ENCODE results near the gene C19orf25. TPM values are rescaled to one million over a fixed set of nuclear protein-coding genes. Genes with fewer than 3 reads are reported as not detected.

The C19orf25 gene
- polyA plus RNA-seq, 1 experiment, result 14.5 TPM

GRCh38 chr19:1470055-1470304, 9.0 kb downstream of the C19orf25 start:
- POLR2A ChIA-PET, result no interaction called here
- no peak for DNase-seq (ENCODE audit: low read depth, low spot score)
- H3K27ac ChIP-seq (ENCODE audit: low read depth, low read length), result no peak overlapping the region
- H3K27me3 ChIP-seq (ENCODE audit: control insufficient read depth, insufficient read depth, low read length), result peaks cover 57% of the 10 kb centered on the region
- no peak overlapping the region for H3K4me3 ChIP-seq (ENCODE audit: low read depth, low read length)
- H3K9me3 ChIP-seq (ENCODE audit: control insufficient read depth, insufficient read depth, low read length), result no peaks in the 10 kb centered on the region; the same call in 1 of the 2 replicates
- CTCF ChIA-PET, result no interaction called here
- TF ChIP-seq, protein P1, sequence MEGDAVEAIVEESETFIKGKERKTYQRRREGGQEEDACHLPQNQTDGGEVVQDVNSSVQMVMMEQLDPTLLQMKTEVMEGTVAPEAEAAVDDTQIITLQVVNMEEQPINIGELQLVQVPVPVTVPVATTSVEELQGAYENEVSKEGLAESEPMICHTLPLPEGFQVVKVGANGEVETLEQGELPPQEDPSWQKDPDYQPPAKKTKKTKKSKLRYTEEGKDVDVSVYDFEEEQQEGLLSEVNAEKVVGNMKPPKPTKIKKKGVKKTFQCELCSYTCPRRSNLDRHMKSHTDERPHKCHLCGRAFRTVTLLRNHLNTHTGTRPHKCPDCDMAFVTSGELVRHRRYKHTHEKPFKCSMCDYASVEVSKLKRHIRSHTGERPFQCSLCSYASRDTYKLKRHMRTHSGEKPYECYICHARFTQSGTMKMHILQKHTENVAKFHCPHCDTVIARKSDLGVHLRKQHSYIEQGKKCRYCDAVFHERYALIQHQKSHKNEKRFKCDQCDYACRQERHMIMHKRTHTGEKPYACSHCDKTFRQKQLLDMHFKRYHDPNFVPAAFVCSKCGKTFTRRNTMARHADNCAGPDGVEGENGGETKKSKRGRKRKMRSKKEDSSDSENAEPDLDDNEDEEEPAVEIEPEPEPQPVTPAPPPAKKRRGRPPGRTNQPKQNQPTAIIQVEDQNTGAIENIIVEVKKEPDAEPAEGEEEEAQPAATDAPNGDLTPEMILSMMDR (IDR thresholded peaks at IDR 0.05; ENCODE audit: low read depth, low read length), result no peak

- TF ChIP-seq, protein P1 (IDR thresholded peaks at IDR 0.05; ENCODE audit: low read depth, low read length), result no peak
- CTCF ChIA-PET, result no interaction called here
- Histone ChIP-seq H3K4me3 (ENCODE audit: low read depth, low read length) (no peak overlapping the region), H3K9me3 (ENCODE audit: control insufficient read depth, insufficient read depth, low read length) (no peaks in the 10 kb centered on the region; the same call in 1 of the 2 replicates), H3K27me3 (ENCODE audit: control insufficient read depth, insufficient read depth, low read length) (peaks cover 57% of the 10 kb centered on the region), H3K27ac (ENCODE audit: low read depth, low read length) (no peak overlapping the region)
- POLR2A ChIA-PET, result no interaction called here
- DNase-seq (ENCODE audit: low read depth, low spot score), result no peak
Observed at GRCh38 chr19:1469255-1470054, 9.6 kb downstream of the C19orf25 start.

- H3K27me3 ChIP-seq (ENCODE audit: control insufficient read depth, insufficient read depth, low read length), result peaks cover 57% of the 10 kb centered on the region
- POLR2A ChIA-PET, result no interaction called here
- H3K27ac ChIP-seq (ENCODE audit: low read depth, low read length), result no peak overlapping the region
- no peaks in the 10 kb centered on the region; the same call in 1 of the 2 replicates for H3K9me3 ChIP-seq (ENCODE audit: control insufficient read depth, insufficient read depth, low read length)
- H3K4me3 ChIP-seq (ENCODE audit: low read depth, low read length), result no peak overlapping the region
- no peak for DNase-seq (ENCODE audit: low read depth, low spot score)
- CTCF ChIA-PET, result no interaction called here
- TF ChIP-seq, protein P1 (IDR thresholded peaks at IDR 0.05; ENCODE audit: low read depth, low read length), result no peak
Observed at GRCh38 chr19:1468821-1469254, 10.2 kb downstream of the C19orf25 start.

DNA sequence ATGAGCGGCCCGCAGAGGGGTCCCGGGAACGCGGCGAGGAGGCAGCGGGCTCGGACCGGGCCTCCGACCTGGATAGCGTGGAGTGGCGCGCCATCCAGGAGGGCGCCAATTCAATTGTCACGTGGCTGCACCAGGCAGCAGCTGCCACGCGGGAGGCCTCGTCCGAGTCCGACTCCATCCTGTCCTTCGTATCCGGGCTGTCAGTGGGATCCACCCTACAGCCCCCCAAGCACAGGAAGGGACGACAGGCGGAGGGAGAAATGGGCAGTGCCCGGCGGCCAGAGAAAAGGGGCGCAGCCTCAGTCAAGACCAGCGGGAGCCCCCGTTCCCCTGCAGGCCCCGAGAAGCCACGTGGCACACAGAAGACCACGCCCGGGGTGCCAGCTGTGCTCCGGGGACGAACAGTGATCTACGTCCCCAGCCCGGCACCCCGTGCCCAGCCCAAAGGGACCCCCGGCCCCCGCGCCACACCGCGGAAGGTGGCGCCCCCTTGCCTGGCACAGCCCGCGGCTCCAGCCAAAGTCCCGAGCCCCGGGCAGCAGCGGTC, 10.7 kb downstream of the C19orf25 start:
- Histone ChIP-seq H3K27me3 (ENCODE audit: control insufficient read depth, insufficient read depth, low read length) (peaks cover 54% of the 10 kb centered on the region), H3K27ac (ENCODE audit: low read depth, low read length) (no peak overlapping the region), H3K4me3 (ENCODE audit: low read depth, low read length) (no peak overlapping the region), H3K9me3 (ENCODE audit: control insufficient read depth, insufficient read depth, low read length) (no peaks in the 10 kb centered on the region; the same call in 1 of the 2 replicates)
- DNase-seq (ENCODE audit: low read depth, low spot score), result no peak
- CTCF ChIA-PET, result no interaction called here
- POLR2A ChIA-PET, result no interaction called here
- TF ChIP-seq, protein P1 (IDR thresholded peaks at IDR 0.05; ENCODE audit: low read depth, low read length), result no peak

GRCh38 chr19:1467490-1468273, 11.3 kb downstream of the C19orf25 start:
- CTCF ChIA-PET, result no interaction called here
- TF ChIP-seq, protein P1 (IDR thresholded peaks at IDR 0.05; ENCODE audit: low read depth, low read length), result no peak

More at GRCh38 chr19:1467490-1468273, 11.3 kb downstream of the C19orf25 start:
- no peak for DNase-seq (ENCODE audit: low read depth, low spot score)
- H3K27ac ChIP-seq (ENCODE audit: low read depth, low read length), result no peak overlapping the region
- POLR2A ChIA-PET, result no interaction called here
- H3K9me3 ChIP-seq (ENCODE audit: control insufficient read depth, insufficient read depth, low read length), result no peaks in the 10 kb centered on the region; the same call in 1 of the 2 replicates
- H3K27me3 ChIP-seq (ENCODE audit: control insufficient read depth, insufficient read depth, low read length), result peaks cover 49% of the 10 kb centered on the region
- H3K4me3 ChIP-seq (ENCODE audit: low read depth, low read length), result no peak overlapping the region

Data from AG04450 (cell line).